Neural progenitor cell (in vitro differentiated cells): ENCODE data around the gene CHAF1B. TPM values are rescaled to one million over a fixed set of nuclear protein-coding genes. Genes with fewer than 3 reads are reported as not detected.

ENCODE experiments used
- DNase-seq: peaks from one replicate; pipeline ENCODE4 v3.0.0-alpha.2; 2016; ENCODE audit warnings: low spot score
- H2AFZ ChIP-seq: fragments of 200-600 bp; sonication (generic); replicated peaks from 2 replicates; pipeline ENCODE4 v1.6.1; 2016; ENCODE audit warnings: antibody characterized with exemption
- H3F3A ChIP-seq: fragments of 200-600 bp; sonication (generic); 2 replicates; pipeline ENCODE4 v1.6.1; 2016; ENCODE audit warnings: antibody characterized with exemption, low read depth
- H3K27ac ChIP-seq: fragments of 200-600 bp; sonication (generic); 2 replicates; pipeline ENCODE4 v1.5.1; 2016; ENCODE audit warnings: mild to moderate bottlenecking
- H3K27me3 ChIP-seq: fragments of 200-600 bp; sonication (generic); 2 replicates; pipeline ENCODE4 v1.6.1; 2016; ENCODE audit warnings: mild to moderate bottlenecking, moderate library complexity
- H3K36me3 ChIP-seq: fragments of 200-600 bp; sonication (generic); 2 replicates; pipeline ENCODE4 v1.5.1; 2016
- H3K4me1 ChIP-seq: fragments of 200-600 bp; sonication (generic); 2 replicates; pipeline ENCODE4 v1.6.1; 2016; ENCODE audit warnings: mixed run types
- H3K4me2 ChIP-seq: fragments of 200-600 bp; sonication (generic); 2 replicates; pipeline ENCODE4 v1.6.1; 2016
- H3K4me3 ChIP-seq: fragments of 200-600 bp; sonication (generic); 2 replicates; pipeline ENCODE4 v1.5.1; 2016
- H3K79me2 ChIP-seq: fragments of 200-600 bp; sonication (generic); 2 replicates; pipeline ENCODE4 v1.6.1; 2016; ENCODE audit warnings: low read depth
- H3K9ac ChIP-seq: fragments of 200-600 bp; sonication (generic); 2 replicates; pipeline ENCODE4 v1.6.1; 2016
- H3K9me3 ChIP-seq: fragments of 200-600 bp; sonication (generic); 2 replicates; pipeline ENCODE4 v1.5.1; 2016; ENCODE audit warnings: low read depth
- H4K20me1 ChIP-seq: fragments of 200-600 bp; sonication (generic); 2 replicates; pipeline ENCODE4 v1.6.1; 2016; ENCODE audit warnings: low read depth
- H3K27ac Mint-ChIP-seq: 3 replicates; pipeline ENCODE4 v1.8.0; 2021; ENCODE audit warnings: mixed read lengths
- H3K27me3 Mint-ChIP-seq: 2 replicates; pipeline ENCODE4 v1.8.0; 2022; ENCODE audit warnings: low read depth, mild to moderate bottlenecking, inconsistent platforms, moderate library complexity, mixed read lengths; ENCODE audit not compliant: insufficient read depth
- H3K36me3 Mint-ChIP-seq: 3 replicates; pipeline ENCODE4 v1.8.0; 2021; ENCODE audit warnings: mixed read lengths
- H3K4me1 Mint-ChIP-seq: 3 replicates; pipeline ENCODE4 v1.8.0; 2021; ENCODE audit warnings: mixed read lengths
- H3K4me3 Mint-ChIP-seq: 3 replicates; pipeline ENCODE4 v1.8.0; 2021; ENCODE audit warnings: mild to moderate bottlenecking, moderate library complexity, mixed read lengths
- H3K9me3 Mint-ChIP-seq: 3 replicates; pipeline ENCODE4 v1.8.0; 2020; ENCODE audit warnings: mixed read lengths
- CTCF ChIP-seq: fragments of 200-600 bp; sonication (generic); IDR thresholded peaks from 2 replicates; pipeline ENCODE4 v1.5.1; 2017; ENCODE audit warnings: antibody characterized with exemption, mild to moderate bottlenecking
- EZH2 ChIP-seq: fragments of 200-600 bp; sonication (generic); IDR thresholded peaks from 2 replicates; pipeline ENCODE4 v1.6.1; 2017; ENCODE audit warnings: antibody characterized with exemption, mild to moderate bottlenecking, moderate library complexity
- EZH2phosphoT487 ChIP-seq: fragments of 200-600 bp; sonication (generic); IDR thresholded peaks from 2 replicates; pipeline ENCODE4 v1.6.1; 2017; ENCODE audit warnings: antibody characterized with exemption
- total RNA-seq: library from RNA; depleted of rRNA; stranded (reverse); fragments of >200 nt; gene quantifications from 2 replicates; pipeline ENCODE4 v1.2.3, GENCODE V29; 2015; ENCODE audit warnings: low replicate concordance

Gene CHAF1B
- total RNA-seq, 1 donor from 2014 or later, result 26.1 TPM

DNA sequence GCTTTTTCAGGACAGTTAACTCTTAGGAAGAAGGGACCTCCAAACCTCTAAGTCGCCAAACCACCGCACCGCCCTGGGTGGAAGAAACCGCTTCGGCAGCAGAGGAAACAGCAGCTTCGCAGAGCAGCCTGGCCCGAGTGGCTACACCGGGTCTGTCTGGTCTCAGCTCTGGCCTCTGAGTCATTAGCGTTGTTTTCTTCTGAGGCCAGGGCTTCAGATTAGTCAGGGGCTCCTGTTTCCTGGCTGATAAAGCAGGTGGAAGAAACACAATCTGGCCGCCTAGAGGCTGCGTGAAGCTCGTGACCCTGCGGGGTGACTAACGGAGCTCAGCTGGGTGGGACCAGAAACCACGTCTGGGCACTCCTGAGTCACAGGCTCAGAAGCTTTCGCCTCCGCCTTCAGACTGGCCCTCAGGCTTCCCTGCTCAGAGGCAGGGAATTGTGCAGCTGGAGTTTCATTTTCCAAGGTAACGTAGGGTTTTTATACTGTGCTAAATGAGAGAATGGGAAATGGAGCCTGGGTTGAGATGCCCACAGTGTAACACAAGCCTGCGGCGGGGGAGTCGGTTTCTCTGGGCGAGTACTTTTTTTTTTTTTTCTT is 44.9 kb downstream of the CHAF1B start:
- Mint-ChIP-seq H3K9me3 (no peaks in the 10 kb centered on the region), H3K36me3 (peaks cover 2% of the 10 kb centered on the region), H3K27ac (peak overlapping the region; percentile 14), H3K4me3 (peak overlapping the region; percentile 58), H3K27me3 (no peaks in the 10 kb centered on the region), H3K4me1 (peaks cover 30% of the 10 kb centered on the region)
- Histone ChIP-seq H3K36me3 (no peaks in the 10 kb centered on the region), H3F3A (peaks cover 6% of the 10 kb centered on the region), H4K20me1 (no peaks in the 10 kb centered on the region), H3K4me1 (no peaks in the 10 kb centered on the region), H3K4me2 (no peak overlapping the region), H3K4me3 (no peak overlapping the region), H3K27me3 (no peaks in the 10 kb centered on the region), H3K27ac (no peak overlapping the region), H3K9me3 (no peaks in the 10 kb centered on the region), H3K79me2 (no peaks in the 10 kb centered on the region), H3K9ac (no peak overlapping the region), H2AFZ (peak overlapping the region; percentile 80)
- peak; percentile 68 for DNase-seq
- no peak for TF ChIP-seq EZH2
- TF ChIP-seq EZH2phosphoT487, result no peak
- peak; percentile 22 for TF ChIP-seq CTCF

DNA sequence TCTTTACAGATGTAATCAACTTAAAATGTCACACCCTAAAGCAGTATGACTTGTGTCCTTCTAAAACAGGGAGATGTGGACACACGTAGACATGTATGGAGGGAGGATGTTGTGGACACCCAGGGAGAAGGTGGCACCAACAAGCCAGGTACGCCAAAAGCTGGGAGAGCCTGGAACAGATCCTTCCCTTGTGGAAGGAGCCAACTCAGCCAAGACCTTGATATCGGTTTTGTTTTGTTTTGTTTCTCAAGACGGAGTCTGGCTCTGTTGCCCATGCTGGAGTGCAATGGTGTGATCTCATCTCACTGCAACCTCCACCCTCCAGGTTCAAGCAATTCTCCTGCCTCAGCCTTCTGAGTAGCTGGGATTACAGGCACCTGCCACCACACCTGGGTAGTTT is 45.6 kb downstream of the CHAF1B start:
- H3K36me3 ChIP-seq, result no peaks in the 10 kb centered on the region
- peaks cover 2% of the 10 kb centered on the region for H3K36me3 Mint-ChIP-seq
- no peak for DNase-seq
- no peak overlapping the region for H3K27ac ChIP-seq
- no peaks in the 10 kb centered on the region for H3K9me3 ChIP-seq
- TF ChIP-seq CTCF (no peak), EZH2phosphoT487 (no peak), EZH2 (no peak)
- peaks cover 30% of the 10 kb centered on the region for H3K4me1 Mint-ChIP-seq
- no peak overlapping the region for H3K4me3 ChIP-seq
- H3K4me1 ChIP-seq, result no peaks in the 10 kb centered on the region
- H3K4me2 ChIP-seq, result no peak overlapping the region
- no peak overlapping the region for H3K9ac ChIP-seq
- H3K79me2 ChIP-seq, result no peaks in the 10 kb centered on the region
- H2AFZ ChIP-seq, result no peak overlapping the region
- peaks cover 6% of the 10 kb centered on the region for H3F3A ChIP-seq
- no peak overlapping the region for H3K27ac Mint-ChIP-seq
- no peaks in the 10 kb centered on the region for H3K9me3 Mint-ChIP-seq
- H3K27me3 Mint-ChIP-seq, result no peaks in the 10 kb centered on the region
- H3K4me3 Mint-ChIP-seq, result no peak overlapping the region
- no peaks in the 10 kb centered on the region for H3K27me3 ChIP-seq
- H4K20me1 ChIP-seq, result no peaks in the 10 kb centered on the region

GRCh38 chr21:36431252-36431651 is 46.1 kb downstream of the CHAF1B start:
- no peaks in the 10 kb centered on the region for H3K27me3 ChIP-seq
- H4K20me1 ChIP-seq, result no peaks in the 10 kb centered on the region
- Mint-ChIP-seq H3K4me1 (peaks cover 30% of the 10 kb centered on the region), H3K27ac (no peak overlapping the region), H3K27me3 (no peaks in the 10 kb centered on the region), H3K36me3 (peaks cover 2% of the 10 kb centered on the region), H3K9me3 (no peaks in the 10 kb centered on the region), H3K4me3 (no peak overlapping the region)
- no peak overlapping the region for H3K27ac ChIP-seq
- no peaks in the 10 kb centered on the region for H3K79me2 ChIP-seq
- no peak for DNase-seq
- H3K4me1 ChIP-seq, result no peaks in the 10 kb centered on the region
- TF ChIP-seq EZH2phosphoT487, result no peak
- no peak for TF ChIP-seq CTCF
- no peak for TF ChIP-seq EZH2
- peaks cover 6% of the 10 kb centered on the region for H3F3A ChIP-seq
- no peak overlapping the region for H3K4me3 ChIP-seq
- H3K9ac ChIP-seq, result no peak overlapping the region
- no peaks in the 10 kb centered on the region for H3K9me3 ChIP-seq
- H3K36me3 ChIP-seq, result no peaks in the 10 kb centered on the region
- no peak overlapping the region for H3K4me2 ChIP-seq
- H2AFZ ChIP-seq, result no peak overlapping the region
